Stomach (tissue), 9 donors: ENCODE results near the gene EPS8L2. TPM values are rescaled to one million over a fixed set of nuclear protein-coding genes. Genes with fewer than 3 reads are reported as not detected.

Source experiments
- DNase-seq, 2 donors: peaks; one replicate each; pipeline versions ENCODE4 v3.0.0 to v3.0.0-alpha.2; 2013 to 2019
- H3K27ac ChIP-seq, 5 donors: fragments of 200-600 bp in 4 of 5; sonication (generic) in 4 of 5; one replicate each; pipeline ENCODE4 v1.5.1; 2013 to 2019; ENCODE audit warnings: mild to moderate bottlenecking in 1 of 5, moderate library complexity in 1 of 5
- H3K27me3 ChIP-seq, 3 donors: fragments of 200-600 bp; sonication (generic); one replicate each; pipeline ENCODE4 v1.5.1; 2017 to 2019; ENCODE audit warnings: mixed run types in 1 of 3
- H3K36me3 ChIP-seq, 4 donors: fragments of 200-600 bp; sonication (generic); 1 replicate in 3 of 4; 2 replicates in 1 of 4; pipeline ENCODE4 v1.5.1; 2016 to 2019
- H3K4me1 ChIP-seq, 4 donors: fragments of 200-600 bp; sonication (generic); one replicate each; pipeline ENCODE4 v1.5.1; 2016 to 2019
- H3K4me3 ChIP-seq, 4 donors: fragments of 200-600 bp; sonication (generic) in 3 of 4; one replicate each; pipeline ENCODE4 v1.5.1; 2016 to 2019; ENCODE audit warnings: mild to moderate bottlenecking in 1 of 4
- H3K9me3 ChIP-seq, 4 donors: fragments of 200-600 bp; sonication (generic); one replicate each; pipeline ENCODE4 v1.5.1; 2016 to 2019
- CTCF ChIP-seq, 7 experiments: fragments of 450-650 bp in 4 of 7; fragments of 200-600 bp in 3 of 7; sonication (generic) in 3 of 7; IDR thresholded peaks; one replicate each; pipeline ENCODE4 v1.5.1; 2016 to 2019; ENCODE audit warnings: antibody characterized with exemption in 7 of 7, control low read depth in 2 of 7, mild to moderate bottlenecking in 1 of 7
- EP300 ChIP-seq: sonication (generic); formaldehyde crosslinking; IDR thresholded peaks from one replicate; pipeline ENCODE4 v1.6.1; 2017; ENCODE audit warnings: antibody characterized with exemption
- POLR2A ChIP-seq, 4 donors: fragments of 450-650 bp; IDR thresholded peaks; one replicate each; pipeline ENCODE4 v1.6.1; 2016; ENCODE audit warnings: antibody characterized with exemption in 4 of 4, control low read depth in 2 of 4, mild to moderate bottlenecking in 1 of 4, moderate library complexity in 1 of 4
- POLR2AphosphoS5 ChIP-seq, 3 donors: sonication (generic); formaldehyde crosslinking; IDR thresholded peaks; one replicate each; pipeline ENCODE4 v1.6.1; 2016; ENCODE audit warnings: antibody characterized with exemption in 3 of 3
- WGBS, 5 donors: extraction: QIAGEN DNeasy Blood & Tissue Kit in 3 of 5; methylation state at CpG; one replicate each; pipeline versions ENCODE4 v1.1.5 to v1.1.7; 2013 to 2018; 5-methylcytosine and 5-hydroxymethylcytosine counted together
- intact Hi-C: fragments of 100-400 bp; cut with DNase I; formaldehyde crosslinking; loops from one replicate; pipeline ENCODE4 v1.15.1; 2023; ENCODE audit warnings: low total_unique reads
- polyA plus RNA-seq, 3 donors: library from polyadenylated mRNA; stranded (reverse); fragments of 200-250 nt; gene quantifications; one replicate each; pipeline ENCODE4 v1.2.3, GENCODE V29; 2013
- total RNA-seq, 5 donors: library from RNA; depleted of rRNA; stranded (reverse); fragments of >200 nt; gene quantifications; one replicate each; pipeline versions ENCODE4 v1.1.0 to v1.2.3, GENCODE V29; 2014 to 2016
- donor health status: healthy with polysubstance abuse.
- donor health status: Bipolar disorder and iron deficiency.
- donor health status: healthy.

Gene EPS8L2
- total and polyA plus RNA-seq, 8 donors = 45.0 to 617 (median 180) TPM

GRCh38 chr11:766106-766935 lies 60.3 kb downstream of the EPS8L2 start:
- Histone ChIP-seq H3K9me3 (no peaks in the 10 kb centered on the region), H3K36me3 (peaks cover 46 to 99% (median 86%) of the 10 kb centered on the region in 4 donors), H3K27ac (no peak overlapping the region), H3K4me3 (no peak overlapping the region), H3K4me1 (peaks cover 5 to 28% (median 17%) of the 10 kb centered on the region in 4 donors), H3K27me3 (no peaks in the 10 kb centered on the region)
- intact Hi-C loops = no loop called here
- TF ChIP-seq POLR2AphosphoS5 (IDR thresholded peaks at IDR 0.05) = no peak
- no peak for TF ChIP-seq CTCF (IDR thresholded peaks at IDR 0.05)
- TF ChIP-seq EP300 = no peak
- no peak for TF ChIP-seq POLR2A (IDR thresholded peaks at IDR 0.05)
- DNase-seq = no peak
- 66 to 75% (median 72%) methylated on average over 11 of the region's 11 CpGs for WGBS, 5 donors

- Histone ChIP-seq H3K4me1 (peaks cover 5 to 27% (median 16%) of the 10 kb centered on the region in 4 donors), H3K27me3 (no peaks in the 10 kb centered on the region), H3K36me3 (peaks cover 46 to 99% (median 86%) of the 10 kb centered on the region in 4 donors), H3K4me3 (no peak overlapping the region), H3K27ac (no peak overlapping the region), H3K9me3 (no peaks in the 10 kb centered on the region)
- no peak for TF ChIP-seq POLR2AphosphoS5 (IDR thresholded peaks at IDR 0.05)
- TF ChIP-seq EP300 = no peak
- no peak for TF ChIP-seq CTCF (IDR thresholded peaks at IDR 0.05)
- TF ChIP-seq POLR2A (IDR thresholded peaks at IDR 0.05) = no peak
- intact Hi-C loops = no loop called here
- no peak for DNase-seq
- 92 to 100% (median 97%) methylated on average over 2 of the region's 2 CpGs for WGBS, 5 donors
Observed at GRCh38 chr11:766936-767210, 60.8 kb downstream of the EPS8L2 start.

- TF ChIP-seq POLR2A (IDR thresholded peaks at IDR 0.05) = no peak
- TF ChIP-seq POLR2AphosphoS5 (IDR thresholded peaks at IDR 0.05) = no peak
- no peak for TF ChIP-seq CTCF (IDR thresholded peaks at IDR 0.05)
- no peak for TF ChIP-seq EP300
- peaks cover 45 to 99% (median 86%) of the 10 kb centered on the region in 4 donors for H3K36me3 ChIP-seq
- WGBS, 5 donors = 92 to 97% (median 96%) methylated on average over 11 of the region's 11 CpGs
- H3K4me1 ChIP-seq = peaks cover 5 to 24% (median 14%) of the 10 kb centered on the region in 4 donors
- no peak overlapping the region for H3K27ac ChIP-seq
- no peaks in the 10 kb centered on the region for H3K27me3 ChIP-seq
- H3K4me3 ChIP-seq = no peak overlapping the region
- DNase-seq = no peak
- intact Hi-C loops = no loop called here
- H3K9me3 ChIP-seq = no peaks in the 10 kb centered on the region
Observed at GRCh38 chr11:767238-767637, 61.2 kb downstream of the EPS8L2 start.

- DNase-seq = no peak
- H3K36me3 ChIP-seq = peaks cover 31 to 100% (median 84%) of the 10 kb centered on the region in 4 donors
- 86 to 92% (median 91%) methylated on average over 21 to 23 of the region's 23 CpGs for whole genome bisulfite sequencing, 5 donors
- no peak overlapping the region for H3K27ac ChIP-seq
- peaks cover 3 to 34% (median 14%) of the 10 kb centered on the region in 4 donors for H3K4me1 ChIP-seq
- H3K4me3 ChIP-seq = no peak overlapping the region
- no peaks in the 10 kb centered on the region for H3K9me3 ChIP-seq
- TF ChIP-seq POLR2AphosphoS5 (IDR thresholded peaks at IDR 0.05) (no peak), CTCF (IDR thresholded peaks at IDR 0.05) (no peak)
- no peaks in the 10 kb centered on the region for H3K27me3 ChIP-seq
- intact Hi-C loops = no loop called here
Observed at GRCh38 chr11:769887-770641, 64.0 kb downstream of the EPS8L2 start.
